ENCODE measurements around the gene CYP19A1.
A peak's percentile ranks its signal among the peaks of the same experiment; 100 is the strongest.

CYP19A1 gene

GRCh38 chr15:51252671-51253070 lies 85.7 kb downstream of the CYP19A1 start:
- DNase-seq = no peak

- no peak for DNase-seq
These were observed 86.8 kb downstream of the CYP19A1 start for GRCh38 chr15:51251556-51251955.

- no peak for DNase-seq
These were observed 88.0 kb downstream of the CYP19A1 start for GRCh38 chr15:51250217-51251011.

- DNase-seq = no peak
These were observed 92.8 kb downstream of the CYP19A1 start for GRCh38 chr15:51245628-51246027.

- no peak for DNase-seq
These were observed 94.0 kb downstream of the CYP19A1 start for GRCh38 chr15:51244423-51244869.

GRCh38 chr15:51243774-51244173 lies 94.6 kb downstream of the CYP19A1 start:
- DNase-seq = no peak

GRCh38 chr15:51240066-51240465 lies 98.3 kb downstream of the CYP19A1 start:
- peak; percentile 75 for DNase-seq

- DNase-seq = no peak
These were observed 100.6 kb downstream of the CYP19A1 start for GRCh38 chr15:51237816-51238215.

- peak; percentile 20 for DNase-seq
These were observed 104.0 kb downstream of the CYP19A1 start for GRCh38 chr15:51234176-51234927.

- no peak for DNase-seq
These were observed 105.8 kb downstream of the CYP19A1 start for GRCh38 chr15:51232581-51232980.

- peak; percentile 65 for DNase-seq
These were observed 108.5 kb downstream of the CYP19A1 start for GRCh38 chr15:51229907-51230330.

- DNase-seq = peak; percentile 8
These were observed 110.3 kb downstream of the CYP19A1 start for GRCh38 chr15:51227940-51228732.

- no peak for DNase-seq
These were observed 111.7 kb downstream of the CYP19A1 start for GRCh38 chr15:51226576-51227210.

- DNase-seq = no peak
These were observed 114.0 kb downstream of the CYP19A1 start for GRCh38 chr15:51224428-51224827.

GRCh38 chr15:51223771-51224229 lies 114.6 kb downstream of the CYP19A1 start:
- DNase-seq = no peak

- DNase-seq = no peak
These were observed 120.0 kb downstream of the CYP19A1 start for GRCh38 chr15:51218299-51218938.

GRCh38 chr15:51212909-51213308 lies 125.5 kb downstream of the CYP19A1 start:
- no peak for DNase-seq

- DNase-seq = no peak
These were observed 126.2 kb downstream of the CYP19A1 start for GRCh38 chr15:51212239-51212638.

- DNase-seq = no peak
These were observed 133.1 kb downstream of the CYP19A1 start for GRCh38 chr15:51205050-51205975.

- DNase-seq = no peak
These were observed 134.6 kb downstream of the CYP19A1 start for GRCh38 chr15:51203797-51204196.

GRCh38 chr15:51202783-51203182 lies 135.6 kb downstream of the CYP19A1 start:
- DNase-seq = no peak
